GM12878 (cell line): ENCODE data around the gene THOC1. TPM values are rescaled to one million over a fixed set of nuclear protein-coding genes. Genes with fewer than 3 reads are reported as not detected.

Source experiments
- ATAC-seq: fragments of 200-7000 bp; cut with Tn5 transposase; 3 replicates; pipeline ENCODE4 v1.9.1; 2020; ENCODE audit warnings: mild to moderate bottlenecking, moderate library complexity
- BruUV-seq: library from RNA; stranded (reverse); fragments of 400-500 nt; replicated peaks from 2 replicates; lab custom pipeline; 2021; lab: Mats Ljungman, UMichigan
- CTCF ChIA-PET: fragments of 300-600 bp; sonication (Branson Sonifier 250); formaldehyde crosslinking; extraction: SDS; loops from one replicate; lab custom pipeline; 2021; ENCODE audit warnings: inconsistent platforms; lab: Yijun Ruan, JAX
- POLR2A ChIA-PET: fragments of 350-600 bp; formaldehyde crosslinking; extraction: SDS; loops from one replicate; lab custom pipeline; 2021; ENCODE audit warnings: inconsistent platforms; lab: Charles Lee
- RAD21 ChIA-PET: fragments of 300-600 bp; sonication (Branson Sonifier 250); formaldehyde crosslinking; loops from one replicate; lab custom pipeline; 2023; ENCODE audit warnings: antibody characterized with exemption; ENCODE audit not compliant: unreplicated experiment; lab: Charles Lee
- SMC1A ChIA-PET: fragments of 300-600 bp; sonication (Branson Sonifier 250); formaldehyde crosslinking; loops from one replicate; lab custom pipeline; 2023; ENCODE audit not compliant: unreplicated experiment, uncharacterized antibody; lab: Charles Lee
- DNase-seq: peaks from one replicate; pipeline ENCODE4 v3.0.0-alpha.2; 2011; ENCODE audit warnings: low read depth, low spot score
- FAIRE-seq: peaks from 3 replicates; lab custom pipeline; 2011; peaks lifted over from hg19 to GRCh38; lab: Jason Lieb, UNC
- H2AFZ ChIP-seq: 2 replicates; pipeline ENCODE4 v1.6.0; 2011; ENCODE audit warnings: low read depth, low read length, control low read depth; ENCODE audit not compliant: control insufficient read depth
- H3K27ac ChIP-seq: 2 replicates; pipeline ENCODE4 v1.5.1; 2011; ENCODE audit warnings: control low read depth; ENCODE audit not compliant: control insufficient read depth, insufficient read depth
- H3K27me3 ChIP-seq, 2 experiments: replicated peaks in 1 of 2; 2 replicates each; pipeline versions ENCODE4 v1.6.0 to v1.6.1; 2011; ENCODE audit warnings: low read length in 1 of 2; ENCODE audit not compliant: control insufficient read depth in 2 of 2, insufficient read depth in 2 of 2
- H3K36me3 ChIP-seq, 2 experiments: 2 replicates each; pipeline ENCODE4 v1.5.1; 2011; ENCODE audit warnings: low read length in 1 of 2; ENCODE audit not compliant: control insufficient read depth in 2 of 2, insufficient read depth in 2 of 2
- H3K4me1 ChIP-seq: 2 replicates; pipeline ENCODE4 v1.6.1; 2011; ENCODE audit warnings: mild to moderate bottlenecking, low read length, moderate library complexity, mixed read lengths; ENCODE audit not compliant: control insufficient read depth, insufficient read depth
- H3K4me2 ChIP-seq: 2 replicates; pipeline ENCODE4 v1.6.0; 2011; ENCODE audit warnings: control low read depth; ENCODE audit not compliant: control insufficient read depth, insufficient read depth
- H3K4me3 ChIP-seq: fragments of 200-600 bp; sonication (generic); 2 replicates; pipeline ENCODE4 v1.5.1; 2016
- H3K79me2 ChIP-seq: 2 replicates; pipeline ENCODE4 v1.6.0; 2011; ENCODE audit warnings: low read length; ENCODE audit not compliant: control insufficient read depth, insufficient read depth
- H3K9ac ChIP-seq: 2 replicates; pipeline ENCODE4 v1.8.0; 2011; ENCODE audit warnings: low read length, control low read depth, mixed read lengths; ENCODE audit not compliant: control insufficient read depth, insufficient read depth
- H3K9me3 ChIP-seq: replicated peaks from 3 replicates; pipeline ENCODE4 v1.5.1; 2011; ENCODE audit warnings: mild to moderate bottlenecking, low read length; ENCODE audit not compliant: control insufficient read depth, insufficient read depth
- H4K20me1 ChIP-seq: 2 replicates; pipeline ENCODE4 v1.6.0; 2011; ENCODE audit not compliant: control insufficient read depth, insufficient read depth
- CHD1 ChIP-seq: IDR thresholded peaks from 2 replicates; pipeline ENCODE4 v1.6.1; 2012; ENCODE audit warnings: low read depth, low read length, improper control_type of control experiment
- HSF1 ChIP-seq: fragments of 150-350 bp; IDR thresholded peaks from 2 replicates; pipeline ENCODE4 v1.6.1; 2014; ENCODE audit warnings: mild to moderate bottlenecking, low read depth, low read length
- KLF5 ChIP-seq: fragments of 450-650 bp; IDR thresholded peaks from 2 replicates; pipeline ENCODE4 v1.6.1; 2014; ENCODE audit warnings: mild to moderate bottlenecking; ENCODE audit not compliant: partially characterized antibody
- NFIC ChIP-seq: IDR thresholded peaks from 2 replicates; pipeline ENCODE4 v1.6.1; 2012; ENCODE audit warnings: low read depth, mild to moderate bottlenecking, inconsistent platforms, low read length, moderate library complexity
- REST ChIP-seq: IDR thresholded peaks from 2 replicates; pipeline ENCODE4 v1.6.1; 2012; ENCODE audit warnings: mild to moderate bottlenecking, low read depth, low read length
- SIX5 ChIP-seq: IDR thresholded peaks from 2 replicates; pipeline ENCODE4 v1.6.1; 2011; ENCODE audit warnings: mild to moderate bottlenecking, low read depth, low read length, moderate library complexity; ENCODE audit not compliant: severe bottlenecking
- SREBF1 ChIP-seq: IDR thresholded peaks from 2 replicates; pipeline ENCODE4 v1.6.1; 2012; ENCODE audit warnings: mild to moderate bottlenecking, low read length
- STAT3 ChIP-seq: IDR thresholded peaks from 2 replicates; pipeline ENCODE4 v1.6.1; 2011; ENCODE audit warnings: low read depth, low read length, improper control_type of control experiment
- WRNIP1 ChIP-seq: IDR thresholded peaks from 2 replicates; pipeline ENCODE4 v1.6.1; 2011; ENCODE audit warnings: low read depth, low read length, improper control_type of control experiment, borderline replicate concordance
- ZNF687 ChIP-seq: fragments of 450-650 bp; IDR thresholded peaks from 2 replicates; pipeline ENCODE4 v1.6.1; 2017; ENCODE audit warnings: mild to moderate bottlenecking, moderate library complexity
- ZZZ3 ChIP-seq: IDR thresholded peaks from 2 replicates; pipeline ENCODE4 v1.6.1; 2011; ENCODE audit warnings: low read depth; ENCODE audit not compliant: control insufficient read depth, insufficient read length
- WGBS: methylation state at CpG from one replicate; pipeline ENCODE4 v1.1.6; 2016; ENCODE audit warnings: low lambda C conversion rate; ENCODE audit not compliant: insufficient replicate concordance, insufficient coverage; ENCODE audit errors: missing lambda C conversion rate; 5-methylcytosine and 5-hydroxymethylcytosine counted together
- in situ Hi-C: fragments of 300-500 bp; cut with MboI; formaldehyde crosslinking; loops from 9 replicates; pipeline ENCODE4 v1.14.3; 2018; ENCODE audit warnings: mixed read lengths
- intact Hi-C: fragments of 100-400 bp; cut with micrococcal nuclease; formaldehyde crosslinking; loops from one replicate; pipeline ENCODE4 v1.14.2; 2022; ENCODE audit not compliant: unreplicated experiment
- polyA plus RNA-seq, 11 experiments: library from polyadenylated mRNA; depleted of rRNA in 4 of 11; unstranded in 6 of 11; stranded (reverse) in 5 of 11; fragments of >200 nt; fragmentation: Nextera tagmentation in 4 of 11; fragmentation: Illumina TruSeq in 1 of 11; extraction: Ambion mirVana in 4 of 11; extraction: Trizol in 1 of 11; gene quantifications; 1 replicate in 1 of 11; 2 replicates in 10 of 11; pipeline versions ENCODE4 v1.2.1 to v1.2.3, GENCODE V29; 2011 to 2016; ENCODE audit warnings: inconsistent platforms in 2 of 11, missing spikeins in 2 of 11, low read depth in 1 of 11
- total RNA-seq, 4 experiments: library from RNA; depleted of rRNA in 3 of 4; stranded (reverse); fragments of >200 nt in 3 of 4; fragmentation: Illumina TruSeq in 1 of 4; extraction: Trizol in 1 of 4; gene quantifications; 2 replicates each; pipeline versions ENCODE4 v1.2.1 to v1.2.3, GENCODE V29; 2013 to 2021

The THOC1 gene
- total and polyA plus RNA-seq, 10 of the 15 experiments (the other 5 are each of a cell fraction or from before 2014, with no cell fraction given): 32.8 to 99.8 (median 49.0) TPM

- H3K36me3 ChIP-seq: no peaks in the 10 kb centered on the region
- no peaks in the 10 kb centered on the region for H3K9me3 ChIP-seq
- H4K20me1 ChIP-seq: no peaks in the 10 kb centered on the region
- no peak overlapping the region for H3K9ac ChIP-seq
- ATAC-seq: no peak
- FAIRE-seq: no peak
- 47% methylated on average over 8 of the region's 8 CpGs for WGBS
- ChIA-PET POLR2A (no interaction called here), CTCF (no interaction called here), RAD21 (no interaction called here), SMC1A (no interaction called here)
- H3K4me2 ChIP-seq: no peak overlapping the region
- in situ Hi-C loops: no loop called here
- TF ChIP-seq KLF5 (no peak), SREBF1 (no peak), ZNF687 (no peak), HSF1 (no peak), STAT3 (no peak), ZZZ3 (no peak), REST (no peak), CHD1 (no peak), WRNIP1 (no peak), NFIC (no peak), SIX5 (no peak)
- no peak for DNase-seq
- H2AFZ ChIP-seq: no peak overlapping the region
- no TSS peak for BruUV-seq
- no peak overlapping the region for H3K27ac ChIP-seq
- no peaks in the 10 kb centered on the region for H3K27me3 ChIP-seq
- H3K79me2 ChIP-seq: no peaks in the 10 kb centered on the region
- intact Hi-C loops: no loop called here
- H3K4me1 ChIP-seq: no peaks in the 10 kb centered on the region
- no peak overlapping the region for H3K4me3 ChIP-seq
These were observed 48.5 kb upstream of the THOC1 start for GRCh38 chr18:316393-316792.
